ENCODE measurements around the gene ZNF618. TPM values are rescaled to one million over a fixed set of nuclear protein-coding genes. Genes with fewer than 3 reads are reported as not detected.

The ZNF618 gene
- total RNA-seq, 1 experiment from 2014 or later, result 3.6 TPM

DNA sequence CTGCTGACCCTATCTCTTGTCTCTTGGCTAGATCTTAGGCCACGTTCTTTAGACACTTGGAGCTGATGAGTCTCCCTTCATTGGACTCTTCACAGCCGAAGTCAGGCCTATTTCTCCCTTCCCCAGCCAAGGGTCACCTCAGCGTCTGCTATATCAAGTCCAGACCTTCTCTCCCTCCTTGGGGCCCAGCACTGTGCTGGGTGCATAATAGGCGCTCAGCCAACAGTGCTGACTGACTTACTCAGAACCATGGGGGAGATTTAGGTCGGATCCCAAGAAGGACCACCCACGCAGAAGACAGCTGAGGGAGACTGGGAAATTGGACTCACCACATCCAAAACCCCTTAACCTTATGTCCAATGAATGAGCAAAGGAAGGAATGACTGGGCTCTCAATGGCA, 207.6 kb downstream of the ZNF618 start:
- no peak overlapping the region for H3K4me3 ChIP-seq
- H3K9me3 ChIP-seq, result no peaks in the 10 kb centered on the region
- no peaks in the 10 kb centered on the region for H3K27me3 ChIP-seq
- H3K36me3 ChIP-seq, result no peaks in the 10 kb centered on the region
- DNase-seq, result no peak

DNA sequence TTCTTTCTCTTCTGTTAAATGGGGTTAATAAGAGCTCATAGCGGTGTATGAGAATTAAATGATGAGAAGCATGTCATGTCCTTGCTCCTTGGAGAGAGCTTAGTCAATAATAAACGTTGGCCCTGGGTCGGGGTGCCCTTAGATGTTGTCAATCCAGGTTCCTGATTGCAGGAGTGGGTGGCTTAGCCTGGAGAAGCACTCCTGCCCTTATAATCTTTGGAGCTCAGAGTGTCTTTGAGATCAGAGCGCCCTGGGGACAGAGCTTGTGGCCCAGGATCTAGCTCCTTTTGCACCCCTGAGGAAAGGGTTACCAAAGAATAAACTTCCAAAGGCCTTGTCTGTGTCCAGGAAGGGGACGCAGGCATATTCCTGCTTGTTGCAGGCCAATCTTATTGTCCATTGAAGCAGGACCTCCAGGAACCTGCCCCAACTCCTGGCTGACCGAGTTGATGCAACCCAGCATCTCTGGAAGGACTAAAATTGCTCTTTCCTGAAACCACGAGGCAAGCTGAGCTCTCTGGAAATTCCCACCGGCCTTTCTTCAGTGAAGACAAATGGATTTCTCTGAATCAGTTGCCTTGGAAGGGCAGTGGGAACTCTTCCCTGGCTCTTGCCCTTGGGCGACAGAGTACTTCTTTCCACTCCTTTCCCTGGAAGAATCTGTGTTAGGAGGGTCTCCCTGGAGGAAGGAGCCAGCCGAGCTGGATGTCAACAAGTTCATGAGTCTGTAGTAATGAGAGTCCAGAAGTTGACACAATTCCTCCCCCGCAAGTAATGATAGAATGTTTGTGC, 208.4 kb downstream of the ZNF618 start:
- Histone ChIP-seq H3K4me3 (no peak overlapping the region), H3K36me3 (no peaks in the 10 kb centered on the region), H3K9me3 (no peaks in the 10 kb centered on the region), H3K27me3 (no peaks in the 10 kb centered on the region)
- DNase-seq, result no peak

DNA sequence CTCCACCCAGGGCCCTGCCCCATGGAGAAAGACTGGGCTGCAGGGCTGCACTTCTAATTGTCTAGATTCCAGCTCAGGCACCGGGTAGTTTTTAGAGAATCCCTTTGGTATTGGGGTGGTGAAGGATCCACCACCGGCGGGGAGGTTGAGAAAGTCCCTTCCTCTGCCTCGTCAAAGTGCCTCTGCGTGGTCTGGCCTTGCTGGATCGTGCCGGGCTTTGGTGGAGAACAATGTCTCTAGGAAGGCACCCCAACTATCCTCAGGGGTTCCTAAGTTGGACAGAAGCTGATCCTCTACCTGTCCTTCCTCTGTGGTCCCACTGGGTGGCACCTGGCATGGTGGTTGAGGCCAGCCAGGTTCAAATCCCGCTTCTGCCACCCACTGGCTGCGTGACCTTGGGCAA, 209.3 kb downstream of the ZNF618 start:
- Histone ChIP-seq H3K4me3 (no peak overlapping the region), H3K9me3 (no peaks in the 10 kb centered on the region), H3K36me3 (no peaks in the 10 kb centered on the region), H3K27me3 (no peaks in the 10 kb centered on the region)
- DNase-seq, result no peak

DNA sequence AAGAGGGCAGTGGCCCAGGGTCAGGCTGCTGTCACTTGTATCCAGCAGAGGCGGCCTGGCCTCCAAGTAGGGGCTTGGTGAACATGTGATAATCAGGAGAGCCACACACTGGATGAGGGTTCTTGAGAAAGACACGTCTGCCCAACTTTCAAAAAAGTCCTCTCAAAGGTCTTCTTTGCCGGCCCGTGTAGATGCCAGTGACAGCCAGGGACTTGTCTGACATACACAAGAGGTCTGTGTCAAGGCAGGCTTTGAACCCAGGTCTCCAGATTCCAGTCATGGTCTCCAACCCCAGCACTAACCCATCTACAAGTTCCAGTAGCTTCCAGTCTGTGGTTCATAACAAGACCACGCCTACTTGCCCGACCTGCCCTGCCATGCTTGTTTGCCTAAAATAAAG, 209.9 kb downstream of the ZNF618 start:
- no peak overlapping the region for H3K4me3 ChIP-seq
- H3K36me3 ChIP-seq, result no peaks in the 10 kb centered on the region
- DNase-seq, result no peak
- H3K27me3 ChIP-seq, result no peaks in the 10 kb centered on the region
- H3K9me3 ChIP-seq, result no peaks in the 10 kb centered on the region

DNA sequence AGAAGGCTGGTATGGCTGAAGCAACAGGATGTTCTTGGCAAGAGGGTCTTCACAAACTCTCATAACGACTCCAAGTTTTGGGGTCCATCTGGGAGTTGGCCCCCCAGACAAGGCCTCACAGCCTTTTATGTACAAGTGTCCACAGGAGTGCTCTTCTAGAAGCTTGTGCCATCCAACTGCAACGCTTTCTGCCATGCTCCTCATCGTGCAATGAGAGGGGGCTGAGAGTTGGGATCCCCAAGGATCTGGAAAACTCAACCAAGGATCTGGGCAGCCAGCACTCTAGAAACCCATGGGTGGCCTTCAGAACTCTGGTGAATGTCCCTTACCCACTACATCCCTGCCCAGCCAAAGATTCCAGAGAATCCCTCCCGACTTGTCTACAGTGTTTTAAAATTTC, 210.5 kb downstream of the ZNF618 start:
- no peak for DNase-seq
- no peaks in the 10 kb centered on the region for H3K36me3 ChIP-seq
- no peak overlapping the region for H3K4me3 ChIP-seq
- H3K9me3 ChIP-seq, result no peaks in the 10 kb centered on the region
- no peaks in the 10 kb centered on the region for H3K27me3 ChIP-seq

DNA sequence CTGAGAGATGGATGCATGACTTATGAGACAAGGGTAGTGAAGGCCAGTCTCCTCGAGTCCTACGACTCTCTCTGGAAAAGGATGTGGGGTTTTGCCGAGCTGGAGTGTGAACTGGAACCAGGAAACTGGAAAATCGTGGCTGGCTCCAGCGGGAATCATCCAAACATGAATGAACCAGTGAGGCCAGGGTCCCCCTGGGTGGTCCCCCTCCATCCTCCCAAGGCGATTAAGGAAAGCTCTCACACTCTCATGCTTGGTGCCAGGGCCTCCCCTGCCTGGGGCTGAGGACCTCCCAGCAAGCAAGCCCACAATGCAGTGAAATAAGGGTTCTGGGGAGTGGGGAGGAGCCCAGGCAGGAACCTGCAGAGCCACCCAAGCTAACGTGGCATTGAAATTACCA, 211.6 kb downstream of the ZNF618 start:
- Histone ChIP-seq H3K4me3 (no peak overlapping the region), H3K9me3 (no peaks in the 10 kb centered on the region), H3K36me3 (no peaks in the 10 kb centered on the region), H3K27me3 (no peaks in the 10 kb centered on the region)
- no peak for DNase-seq

DNA sequence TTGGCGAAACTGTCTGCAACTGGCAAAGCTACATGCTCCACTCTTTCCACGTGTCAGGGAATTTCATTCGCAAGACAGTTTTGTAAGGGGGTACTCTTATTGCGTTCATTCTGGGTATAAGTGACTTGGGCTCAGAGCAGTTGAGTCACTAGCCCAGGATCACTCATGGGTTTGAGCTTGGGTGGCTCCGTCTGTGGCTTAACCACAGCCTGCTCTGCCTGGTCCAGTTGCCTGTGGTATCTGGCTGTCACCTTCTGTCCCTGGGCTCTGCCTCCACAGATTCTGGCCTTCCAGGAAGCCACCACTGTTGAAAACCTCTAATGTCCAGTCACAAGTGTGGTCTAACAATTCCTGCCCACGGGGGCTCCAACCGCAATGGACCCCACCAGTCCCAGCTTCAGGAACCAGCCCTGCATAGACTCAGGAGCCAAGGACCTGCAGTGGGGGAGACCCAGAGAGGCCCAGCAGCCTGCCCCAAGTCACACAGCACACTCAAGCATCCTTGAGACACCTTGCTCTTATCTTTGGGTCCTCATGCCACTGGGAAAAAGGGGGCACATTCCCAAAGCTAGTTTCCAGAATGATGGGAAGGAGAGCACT, 212.6 kb downstream of the ZNF618 start:
- DNase-seq, result no peak
- Histone ChIP-seq H3K4me3 (no peak overlapping the region), H3K27me3 (no peaks in the 10 kb centered on the region), H3K9me3 (no peaks in the 10 kb centered on the region), H3K36me3 (no peaks in the 10 kb centered on the region)

DNA sequence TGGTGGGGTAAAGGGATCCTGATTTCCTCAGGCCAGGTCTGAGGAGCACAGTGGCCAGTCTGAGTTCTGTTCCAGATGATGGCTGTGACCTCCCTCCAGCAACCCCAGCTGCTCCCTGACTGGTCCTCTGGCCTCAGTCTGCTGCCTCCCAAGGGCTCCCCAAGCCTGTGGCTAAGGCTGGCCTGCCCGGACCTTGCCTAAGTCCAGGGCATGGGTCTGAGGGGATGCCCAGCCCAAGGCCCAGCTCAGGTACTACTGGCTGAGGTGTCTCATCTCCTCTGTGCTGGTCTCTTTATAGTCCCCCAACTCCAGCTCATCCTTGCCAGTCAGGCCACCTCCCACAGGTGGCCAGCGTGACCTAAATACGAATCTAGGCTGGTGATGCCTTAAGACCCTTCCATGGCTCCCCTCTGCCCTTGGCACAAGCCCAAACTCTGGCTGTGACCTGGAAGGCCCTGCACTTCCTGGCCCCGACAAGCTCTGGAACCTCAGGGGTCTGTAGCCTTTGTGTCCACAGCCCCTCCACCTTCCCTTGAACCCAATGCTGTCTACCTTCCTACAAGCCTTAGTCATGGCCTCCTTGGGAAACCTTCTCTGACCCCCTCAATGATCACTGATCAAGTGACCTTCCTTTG, 213.2 kb downstream of the ZNF618 start:
- DNase-seq, result no peak
- Histone ChIP-seq H3K9me3 (no peaks in the 10 kb centered on the region), H3K36me3 (no peaks in the 10 kb centered on the region), H3K27me3 (no peaks in the 10 kb centered on the region), H3K4me3 (no peak overlapping the region)

DNA sequence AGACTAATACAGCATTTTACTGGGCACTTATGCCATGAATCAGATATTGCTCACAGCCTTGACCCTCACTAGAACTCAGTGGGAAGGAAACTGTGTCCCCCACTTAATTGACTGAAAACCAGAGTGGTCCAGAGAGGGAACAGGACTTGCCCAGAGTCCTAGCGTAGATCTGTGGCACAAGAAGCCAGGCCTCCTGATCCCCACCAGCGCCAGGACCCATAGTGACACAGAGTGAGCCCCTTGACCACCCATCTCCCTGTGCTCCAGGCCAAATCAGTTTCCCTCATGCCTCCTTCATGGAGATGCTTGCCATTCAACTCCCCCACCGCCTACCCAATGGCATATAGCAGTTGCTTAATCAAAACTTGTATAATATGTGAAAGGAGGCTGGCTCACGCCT, 214.7 kb downstream of the ZNF618 start:
- DNase-seq, result no peak

DNA sequence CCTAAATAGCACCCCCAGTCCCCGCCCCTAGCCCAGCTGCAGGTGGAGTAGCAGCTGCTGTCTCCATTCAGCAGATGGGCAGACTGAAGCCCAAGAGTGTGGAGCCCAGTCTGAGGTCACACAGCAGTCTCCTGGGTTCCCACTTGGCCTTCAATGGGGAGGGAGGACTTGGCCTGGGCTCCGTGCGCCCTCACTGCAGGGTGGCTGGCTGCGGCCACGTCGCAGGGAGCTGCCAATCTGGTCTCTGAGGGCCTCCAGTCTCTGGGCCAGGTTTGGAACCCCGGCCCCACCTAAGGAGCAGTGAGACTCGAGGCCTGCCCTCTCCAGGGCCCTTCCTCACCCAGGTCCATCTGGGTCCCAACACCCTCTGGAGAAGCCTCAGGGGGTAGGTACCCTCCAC, 215.6 kb downstream of the ZNF618 start:
- H3K36me3 ChIP-seq, result no peaks in the 10 kb centered on the region
- no peaks in the 10 kb centered on the region for H3K9me3 ChIP-seq
- no peak overlapping the region for H3K4me3 ChIP-seq
- no peaks in the 10 kb centered on the region for H3K27me3 ChIP-seq
- DNase-seq, result no peak

More for the DNA sequence above, 214.7 kb downstream of the ZNF618 start:
- H3K4me3 ChIP-seq, result no peak overlapping the region
- H3K27me3 ChIP-seq, result no peaks in the 10 kb centered on the region
- H3K9me3 ChIP-seq, result no peaks in the 10 kb centered on the region
- no peaks in the 10 kb centered on the region for H3K36me3 ChIP-seq

DNA sequence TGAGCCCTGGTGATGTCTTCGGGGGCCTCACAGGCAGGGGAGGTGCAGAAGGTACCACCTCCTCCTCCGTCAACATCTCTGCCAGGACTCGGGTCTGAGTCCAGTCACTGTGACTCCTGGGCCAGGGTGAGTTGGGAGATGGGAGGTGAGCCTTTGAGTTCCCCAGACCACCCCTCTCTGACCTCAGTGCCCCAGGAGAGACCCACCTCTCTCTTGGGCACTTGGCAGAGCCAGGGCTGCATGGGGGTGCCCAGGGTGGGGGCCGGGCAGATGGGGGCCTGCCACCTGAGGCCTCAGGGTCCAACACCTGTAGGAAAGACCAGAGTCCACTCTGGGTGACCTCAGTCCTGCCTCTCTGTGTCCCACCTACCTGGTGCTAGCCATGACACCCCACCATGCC, 216.2 kb downstream of the ZNF618 start:
- no peaks in the 10 kb centered on the region for H3K27me3 ChIP-seq
- no peak overlapping the region for H3K4me3 ChIP-seq
- no peaks in the 10 kb centered on the region for H3K36me3 ChIP-seq
- DNase-seq, result no peak
- H3K9me3 ChIP-seq, result no peaks in the 10 kb centered on the region

DNA sequence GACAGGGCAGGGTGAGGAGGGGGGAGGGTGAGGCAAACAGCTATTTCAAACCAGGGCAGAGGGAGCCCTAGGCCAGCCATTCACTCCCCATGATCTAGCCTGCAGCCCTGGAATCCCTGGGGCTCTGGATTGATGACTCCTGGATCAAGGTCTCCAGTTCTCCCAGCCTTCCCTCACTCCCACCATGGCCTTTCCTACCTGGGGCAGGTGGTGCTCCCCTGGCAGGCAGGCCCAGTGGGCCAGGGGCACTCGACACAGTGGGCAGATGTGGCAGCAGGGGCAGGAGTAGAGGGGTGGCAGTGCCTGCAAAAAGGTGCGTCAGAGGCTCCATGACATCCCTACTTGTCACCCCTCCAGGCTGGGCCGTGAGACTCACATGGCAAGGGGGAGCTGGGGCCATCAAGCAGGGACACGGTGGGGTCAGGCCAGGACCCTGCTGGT, 216.9 kb downstream of the ZNF618 start:
- no peaks in the 10 kb centered on the region for H3K27me3 ChIP-seq
- no peaks in the 10 kb centered on the region for H3K36me3 ChIP-seq
- H3K9me3 ChIP-seq, result no peaks in the 10 kb centered on the region
- no peak for DNase-seq
- H3K4me3 ChIP-seq, result no peak overlapping the region

DNA sequence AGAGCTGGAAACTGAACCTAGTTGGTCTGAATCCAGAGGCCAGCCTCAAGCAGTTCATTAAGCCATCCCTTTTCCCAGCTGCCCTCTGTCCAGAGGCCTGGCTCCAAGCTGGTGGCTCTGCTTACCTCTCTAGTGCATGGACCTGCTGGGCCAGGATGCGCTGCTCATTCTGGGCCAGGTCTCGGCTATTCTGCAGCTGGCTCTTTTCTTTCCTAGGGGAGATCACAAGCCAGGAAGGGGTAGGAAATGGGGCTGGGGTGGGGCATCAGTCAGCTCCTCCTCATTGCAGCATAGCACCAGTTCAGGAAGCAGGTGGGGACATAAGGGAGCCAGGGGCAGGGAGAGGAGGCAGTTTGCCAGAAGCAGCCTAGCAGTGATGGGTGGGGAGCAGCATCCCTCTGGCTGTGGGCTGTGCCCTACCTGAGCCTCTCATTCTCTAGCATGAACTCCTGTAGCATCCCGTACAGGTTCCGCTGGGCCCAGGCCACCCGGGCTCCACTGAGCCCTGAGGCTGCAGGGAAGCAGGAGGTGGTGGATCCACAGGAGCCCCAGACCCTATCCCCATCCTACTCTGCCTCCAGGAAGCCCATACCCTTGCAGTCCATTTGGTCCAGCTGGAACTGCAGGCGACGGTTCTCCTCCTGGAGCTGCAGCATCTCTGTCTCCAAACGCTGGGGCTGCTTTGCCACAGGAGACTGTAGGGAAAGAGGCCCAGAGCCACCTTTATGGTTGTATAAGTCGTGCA, 217.8 kb downstream of the ZNF618 start:
- Histone ChIP-seq H3K27me3 (no peaks in the 10 kb centered on the region), H3K9me3 (no peaks in the 10 kb centered on the region), H3K36me3 (no peaks in the 10 kb centered on the region), H3K4me3 (no peak overlapping the region)
- no peak for DNase-seq

DNA sequence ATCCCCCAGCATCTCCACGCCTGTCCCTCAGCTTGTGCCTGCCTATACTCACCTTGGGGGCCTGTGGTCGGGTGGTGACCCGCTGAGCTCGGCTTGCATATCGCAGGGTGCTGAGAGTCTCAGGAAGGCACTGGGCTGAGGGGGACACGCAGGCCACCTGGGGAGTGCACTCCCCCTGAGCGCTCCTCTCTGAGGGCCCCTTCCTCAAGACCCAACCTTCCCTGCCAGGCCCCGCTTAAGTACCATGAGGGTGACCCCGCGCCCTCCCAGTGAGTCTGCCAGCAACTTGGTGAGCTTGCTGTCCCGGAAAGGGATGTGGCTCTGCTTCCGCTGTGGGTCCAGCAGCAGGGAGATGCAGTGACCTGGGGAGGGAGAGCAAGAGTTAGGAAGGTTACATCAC, 218.9 kb downstream of the ZNF618 start:
- Histone ChIP-seq H3K27me3 (no peaks in the 10 kb centered on the region), H3K4me3 (no peak overlapping the region), H3K9me3 (no peaks in the 10 kb centered on the region), H3K36me3 (no peaks in the 10 kb centered on the region)
- DNase-seq, result no peak

DNA sequence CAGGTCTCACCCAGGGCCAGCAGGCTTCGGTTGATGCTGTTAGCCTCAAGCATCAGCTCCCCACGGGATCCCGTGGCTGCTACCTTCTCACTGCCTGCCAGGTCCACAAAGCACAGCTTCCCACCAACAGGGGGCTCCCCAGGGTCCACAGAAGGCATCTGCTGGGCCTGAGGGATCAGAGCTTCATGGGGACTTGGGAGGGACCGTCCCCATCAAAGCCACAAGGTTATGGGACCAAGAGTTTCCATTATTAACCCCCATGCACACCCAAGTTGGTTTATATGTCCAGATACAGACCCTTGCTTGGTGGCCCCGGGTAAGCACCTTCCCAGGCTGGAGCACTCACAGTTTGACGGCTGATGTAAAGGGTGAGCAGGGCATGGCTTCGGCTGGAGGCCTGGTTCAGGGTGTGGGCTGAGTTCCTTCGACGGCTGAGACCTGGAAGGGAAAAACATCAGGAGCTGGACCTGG, 220.0 kb downstream of the ZNF618 start:
- H3K9me3 ChIP-seq, result no peaks in the 10 kb centered on the region
- no peaks in the 10 kb centered on the region for H3K36me3 ChIP-seq
- no peaks in the 10 kb centered on the region for H3K27me3 ChIP-seq
- no peak overlapping the region for H3K4me3 ChIP-seq
- DNase-seq, result no peak

DNA sequence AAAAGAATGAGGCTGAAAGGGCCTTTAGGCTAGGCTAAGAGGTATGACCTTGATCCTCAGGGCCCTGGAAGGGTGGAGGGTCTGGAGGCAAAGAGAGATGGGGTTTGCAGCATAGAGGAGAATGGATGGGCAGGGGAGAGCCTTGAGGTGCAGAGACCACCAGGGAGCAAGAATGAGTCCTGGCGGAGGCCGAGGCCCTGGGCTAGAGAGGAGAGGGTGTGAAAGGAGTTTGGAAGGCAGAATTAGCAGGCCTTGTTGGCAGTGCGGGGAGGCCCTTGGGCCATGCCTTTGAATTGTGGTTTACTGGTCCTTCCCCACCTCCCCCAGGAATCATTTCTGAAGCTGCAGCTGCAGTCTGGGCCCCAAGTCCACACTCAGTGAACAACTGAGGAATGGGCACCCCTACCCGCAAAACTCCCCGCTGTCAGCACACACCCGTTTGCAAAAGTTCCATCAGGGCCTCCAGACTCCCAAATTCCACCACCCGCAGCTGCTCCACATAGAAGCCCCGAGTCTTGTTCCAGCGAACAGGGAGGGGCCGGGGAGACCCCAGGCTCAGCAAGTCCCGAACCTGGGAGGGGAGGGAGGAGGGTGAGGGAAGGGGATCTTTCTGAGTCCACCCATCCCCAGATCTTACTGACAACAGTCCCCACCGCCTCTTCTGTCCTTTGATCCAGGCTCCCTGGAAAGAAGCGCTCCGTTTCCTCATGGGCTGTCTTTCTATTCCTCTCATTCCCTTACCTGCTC, 220.9 kb downstream of the ZNF618 start:
- H3K4me3 ChIP-seq, result no peak overlapping the region
- no peaks in the 10 kb centered on the region for H3K36me3 ChIP-seq
- H3K9me3 ChIP-seq, result no peaks in the 10 kb centered on the region; the same call in 1 of the 2 replicates
- DNase-seq, result no peak
- no peaks in the 10 kb centered on the region for H3K27me3 ChIP-seq
